Trophoblast cell (in vitro differentiated cells and primary cell): Measurements from ENCODE around the gene MGAT4C.
A peak's percentile ranks its signal among the peaks of the same experiment; 100 is the strongest.

Source experiments
- DNase-seq, 2 donors: peaks; one replicate each; pipeline ENCODE4 v3.0.0-alpha.2; 2016
- H2AFZ ChIP-seq: 2 replicates; pipeline ENCODE4 v1.6.1; 2013; ENCODE audit warnings: low read length, moderate library complexity, mild to moderate bottlenecking; ENCODE audit not compliant: insufficient read depth, poor library complexity
- H2AK5ac ChIP-seq: 2 replicates; pipeline ENCODE4 v1.6.1; 2013; ENCODE audit warnings: mild to moderate bottlenecking, low read length
- H2BK120ac ChIP-seq: 2 replicates; pipeline ENCODE4 v1.6.1; 2013; ENCODE audit warnings: low read length, mild to moderate bottlenecking, moderate library complexity; ENCODE audit not compliant: insufficient read depth, poor library complexity
- H2BK12ac ChIP-seq: 2 replicates; pipeline ENCODE4 v1.6.1; 2013; ENCODE audit warnings: mild to moderate bottlenecking, low read length, moderate library complexity
- H2BK5ac ChIP-seq: 2 replicates; pipeline ENCODE4 v1.6.1; 2013; ENCODE audit warnings: low read length, low read depth, moderate library complexity, mild to moderate bottlenecking; ENCODE audit not compliant: poor library complexity
- H3K14ac ChIP-seq: 2 replicates; pipeline ENCODE4 v1.6.1; 2013; ENCODE audit warnings: mild to moderate bottlenecking, low read length
- H3K18ac ChIP-seq: 2 replicates; pipeline ENCODE4 v1.6.1; 2013; ENCODE audit warnings: mild to moderate bottlenecking, low read length
- H3K23ac ChIP-seq: 2 replicates; pipeline ENCODE4 v1.6.1; 2013; ENCODE audit warnings: low read length
- H3K27ac ChIP-seq: 2 replicates; pipeline ENCODE4 v1.5.1; 2013; ENCODE audit warnings: low read depth, mild to moderate bottlenecking, inconsistent platforms, low read length, moderate library complexity
- H3K27me3 ChIP-seq: 2 replicates; pipeline ENCODE4 v1.6.1; 2013; ENCODE audit warnings: inconsistent platforms, mild to moderate bottlenecking, low read length, moderate library complexity; ENCODE audit not compliant: insufficient read depth
- H3K36me3 ChIP-seq, 2 experiments: 1 replicate in 1 of 2; 2 replicates in 1 of 2; pipeline ENCODE4 v1.6.1; 2013; ENCODE audit warnings: low read length in 2 of 2, mild to moderate bottlenecking in 2 of 2, moderate library complexity in 1 of 2; ENCODE audit not compliant: insufficient read depth in 2 of 2, control insufficient read depth in 1 of 2
- H3K4ac ChIP-seq: 2 replicates; pipeline ENCODE4 v1.6.1; 2013; ENCODE audit warnings: low read depth, mild to moderate bottlenecking, low read length, moderate library complexity
- H3K4me1 ChIP-seq, 2 experiments: 1 replicate in 1 of 2; 2 replicates in 1 of 2; pipeline ENCODE4 v1.6.1; 2013; ENCODE audit warnings: low read length in 2 of 2, mild to moderate bottlenecking in 2 of 2, moderate library complexity in 1 of 2; ENCODE audit not compliant: insufficient read depth in 2 of 2, control insufficient read depth in 1 of 2
- H3K4me2 ChIP-seq: 2 replicates; pipeline ENCODE4 v1.6.1; 2013; ENCODE audit warnings: inconsistent platforms, mild to moderate bottlenecking, low read length, moderate library complexity
- H3K4me3 ChIP-seq: 2 replicates; pipeline ENCODE4 v1.5.1; 2013; ENCODE audit warnings: mild to moderate bottlenecking, low read depth, low read length, inconsistent platforms
- H3K79me1 ChIP-seq: one replicate; pipeline ENCODE4 v1.6.1; 2013; ENCODE audit warnings: low read length
- H3K79me2 ChIP-seq: 2 replicates; pipeline ENCODE4 v1.6.1; 2013; ENCODE audit warnings: low read length, mild to moderate bottlenecking; ENCODE audit not compliant: control insufficient read depth, insufficient read depth, poor library complexity
- H3K9ac ChIP-seq: 2 replicates; pipeline ENCODE4 v1.6.1; 2013; ENCODE audit warnings: mild to moderate bottlenecking, low read length
- H3K9me3 ChIP-seq: 2 replicates; pipeline ENCODE4 v1.6.1; 2013; ENCODE audit warnings: low read depth, mild to moderate bottlenecking, control low read depth, inconsistent platforms, low read length; ENCODE audit not compliant: insufficient read depth
- H4K12ac ChIP-seq: 2 replicates; pipeline ENCODE4 v1.6.1; 2013; ENCODE audit warnings: low read depth, mild to moderate bottlenecking, low read length, moderate library complexity
- H4K8ac ChIP-seq: 2 replicates; pipeline ENCODE4 v1.6.1; 2013; ENCODE audit warnings: low read depth, mild to moderate bottlenecking, low read length, moderate library complexity
- H4K91ac ChIP-seq: one replicate; pipeline ENCODE4 v1.6.1; 2013; ENCODE audit warnings: low read depth, mild to moderate bottlenecking, low read length, moderate library complexity
- WGBS: extraction: QIAGEN DNeasy Blood & Tissue Kit; methylation state at CpG from one replicate; pipeline ENCODE4 v1.1.7; 2013; ENCODE audit warnings: missing lambda C conversion rate; ENCODE audit not compliant: insufficient read length, insufficient coverage; ENCODE audit errors: extremely low coverage; 5-methylcytosine and 5-hydroxymethylcytosine counted together

Gene MGAT4C

GRCh38 chr12:86249276-86249675, 6.9 kb downstream of the MGAT4C start:
- Histone ChIP-seq H2AFZ (no peak overlapping the region), H3K4ac (no peak overlapping the region), H3K14ac (no peak overlapping the region), H3K4me1 (no peaks in the 10 kb centered on the region), H2AK5ac (no peak overlapping the region), H3K18ac (no peak overlapping the region), H2BK120ac (no peak overlapping the region), H4K91ac (no peak overlapping the region), H4K8ac (no peak overlapping the region), H3K4me3 (no peak overlapping the region), H3K27me3 (no peaks in the 10 kb centered on the region), H3K9me3 (no peaks in the 10 kb centered on the region), H3K4me2 (no peak overlapping the region), H2BK5ac (no peak overlapping the region), H4K12ac (no peak overlapping the region), H3K79me1 (no peaks in the 10 kb centered on the region), H3K23ac (no peak overlapping the region), H3K27ac (no peak overlapping the region), H3K36me3 (no peaks in the 10 kb centered on the region), H3K9ac (no peak overlapping the region), H3K79me2 (no peaks in the 10 kb centered on the region), H2BK12ac (no peak overlapping the region)
- no peak for DNase-seq
- WGBS, result no CpG with 5 or more reads among the region's 1 CpG

- no peak overlapping the region for H3K9ac ChIP-seq
- H3K27ac ChIP-seq, result no peak overlapping the region
- no peaks in the 10 kb centered on the region for H3K36me3 ChIP-seq
- H3K4me3 ChIP-seq, result no peak overlapping the region
- H2BK12ac ChIP-seq, result no peak overlapping the region
- no peaks in the 10 kb centered on the region for H3K27me3 ChIP-seq
- H4K91ac ChIP-seq, result no peak overlapping the region
- H3K4me1 ChIP-seq, result no peaks in the 10 kb centered on the region
- H2BK5ac ChIP-seq, result no peak overlapping the region
- no peak overlapping the region for H4K8ac ChIP-seq
- H3K9me3 ChIP-seq, result no peaks in the 10 kb centered on the region
- no peak overlapping the region for H3K4me2 ChIP-seq
- no peak overlapping the region for H3K23ac ChIP-seq
- H3K14ac ChIP-seq, result no peak overlapping the region
- H2AFZ ChIP-seq, result no peak overlapping the region
- DNase-seq, result no peak
- H2BK120ac ChIP-seq, result no peak overlapping the region
- H3K79me2 ChIP-seq, result no peaks in the 10 kb centered on the region
- H2AK5ac ChIP-seq, result no peak overlapping the region
- no peak overlapping the region for H3K4ac ChIP-seq
- H4K12ac ChIP-seq, result no peak overlapping the region
- no peak overlapping the region for H3K18ac ChIP-seq
- no peaks in the 10 kb centered on the region for H3K79me1 ChIP-seq
These were observed 8.3 kb downstream of the MGAT4C start for GRCh38 chr12:86247871-86248270.

GRCh38 chr12:86241600-86241999, 14.6 kb downstream of the MGAT4C start:
- H3K9me3 ChIP-seq, result no peaks in the 10 kb centered on the region
- no peak overlapping the region for H2BK5ac ChIP-seq
- H3K36me3 ChIP-seq, result no peaks in the 10 kb centered on the region
- H4K12ac ChIP-seq, result no peak overlapping the region
- no peak overlapping the region for H4K8ac ChIP-seq
- H3K79me2 ChIP-seq, result no peaks in the 10 kb centered on the region
- H3K27ac ChIP-seq, result no peak overlapping the region
- H3K4me3 ChIP-seq, result no peak overlapping the region
- H3K4me1 ChIP-seq, result peaks cover 0 to 3% of the 10 kb centered on the region in 2 experiments
- H3K4ac ChIP-seq, result no peak overlapping the region
- no peak overlapping the region for H3K18ac ChIP-seq
- no peaks in the 10 kb centered on the region for H3K79me1 ChIP-seq
- no peak overlapping the region for H3K23ac ChIP-seq
- no peak for DNase-seq
- H2AFZ ChIP-seq, result no peak overlapping the region
- H4K91ac ChIP-seq, result no peak overlapping the region
- no peak overlapping the region for H2AK5ac ChIP-seq
- H3K14ac ChIP-seq, result no peak overlapping the region
- H3K4me2 ChIP-seq, result no peak overlapping the region
- H3K9ac ChIP-seq, result no peak overlapping the region
- no peaks in the 10 kb centered on the region for H3K27me3 ChIP-seq
- no peak overlapping the region for H2BK12ac ChIP-seq
- no peak overlapping the region for H2BK120ac ChIP-seq
- no CpG with 5 or more reads among the region's 2 CpGs for WGBS

GRCh38 chr12:86234316-86234855, 21.8 kb downstream of the MGAT4C start:
- no peak overlapping the region for H3K4ac ChIP-seq
- H3K27me3 ChIP-seq, result no peaks in the 10 kb centered on the region
- DNase-seq, result no peak
- no peaks in the 10 kb centered on the region for H3K9me3 ChIP-seq
- peak overlapping the region; percentile 5 for H3K23ac ChIP-seq
- no peak overlapping the region for H2BK120ac ChIP-seq
- H3K36me3 ChIP-seq, result no peaks in the 10 kb centered on the region
- H4K12ac ChIP-seq, result no peak overlapping the region
- H2BK5ac ChIP-seq, result no peak overlapping the region
- no peak overlapping the region for H3K9ac ChIP-seq
- no peak overlapping the region for H2AFZ ChIP-seq
- H2AK5ac ChIP-seq, result no peak overlapping the region
- H4K91ac ChIP-seq, result no peak overlapping the region
- H2BK12ac ChIP-seq, result no peak overlapping the region
- H3K27ac ChIP-seq, result no peak overlapping the region
- H3K79me2 ChIP-seq, result no peaks in the 10 kb centered on the region
- H3K4me1 ChIP-seq, result no peaks in the 10 kb centered on the region
- no peak overlapping the region for H3K18ac ChIP-seq
- WGBS, result no CpG with 5 or more reads among the region's 2 CpGs
- H4K8ac ChIP-seq, result no peak overlapping the region
- H3K4me2 ChIP-seq, result no peak overlapping the region
- no peak overlapping the region for H3K14ac ChIP-seq
- no peaks in the 10 kb centered on the region for H3K79me1 ChIP-seq
- no peak overlapping the region for H3K4me3 ChIP-seq
